ENCODE data around the gene DOCK9. TPM values are rescaled to one million over a fixed set of nuclear protein-coding genes. Genes with fewer than 3 reads are reported as not detected.
A peak's percentile ranks its signal among the peaks of the same experiment; 100 is the strongest.
"Not testable (repeated sequence)": the region's sequence is repeated elsewhere in the genome, so short reads cannot be mapped to it uniquely, and the experiment has no call there.

DOCK9 gene
- total RNA-seq, 1 experiment from 2014 or later: 6.7 TPM

DNA sequence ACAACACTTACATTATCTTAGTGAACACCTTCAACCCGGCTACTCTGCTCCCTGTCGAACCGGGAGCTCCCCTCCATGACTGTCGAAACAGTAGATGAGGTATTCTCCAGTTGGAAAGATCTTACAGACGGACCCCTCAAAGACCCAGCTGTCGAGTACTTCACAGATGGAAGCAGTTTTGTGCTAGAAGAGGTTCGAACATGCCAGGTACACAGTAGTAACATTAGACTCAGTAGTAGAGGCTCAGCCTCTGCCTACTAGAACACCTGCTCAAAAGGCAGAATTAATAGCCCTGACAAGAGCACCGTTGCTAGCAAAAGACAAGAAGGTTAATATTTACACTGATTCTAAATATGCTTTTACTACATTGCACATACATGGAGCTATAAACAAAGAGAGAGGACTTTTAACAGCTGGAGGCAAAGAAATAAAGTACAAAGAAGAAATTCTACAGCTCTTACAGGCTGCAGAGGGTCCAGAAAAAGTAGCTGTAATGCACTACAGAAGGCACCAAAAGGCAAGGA lies 211.8 kb downstream of the DOCK9 start:
- Histone ChIP-seq H3K79me2 (ENCODE audit: low read length) (no peaks in the 10 kb centered on the region), H3K27ac (ENCODE audit: low read length) (no peak overlapping the region), H3K9ac (ENCODE audit: low read length) (no peak overlapping the region), H3K4me1 (ENCODE audit: low read length) (no peaks in the 10 kb centered on the region), H3K4me2 (ENCODE audit: low read depth, low read length, poor library complexity, severe bottlenecking) (no peak overlapping the region), H3K36me3 (ENCODE audit: insufficient read depth, low read length) (no peaks in the 10 kb centered on the region), H3K9me2 (replicated peaks; ENCODE audit: insufficient read depth, low read length) (no peaks in the 10 kb centered on the region), H3K9me3 (ENCODE audit: low read length) (no peaks in the 10 kb centered on the region), H3K27me3 (ENCODE audit: low read length) (no peaks in the 10 kb centered on the region), H2AFZ (ENCODE audit: low read length) (no peak overlapping the region), H3K4me3 (ENCODE audit: low read length) (no peak overlapping the region), H4K20me1 (ENCODE audit: insufficient read depth, low read depth, low read length) (no peaks in the 10 kb centered on the region)
- no peak for DNase-seq

- Histone ChIP-seq H3K27ac (ENCODE audit: low read length) (no peak overlapping the region), H3K36me3 (ENCODE audit: insufficient read depth, low read length) (no peaks in the 10 kb centered on the region), H3K4me3 (ENCODE audit: low read length) (no peak overlapping the region), H3K79me2 (ENCODE audit: low read length) (no peaks in the 10 kb centered on the region), H3K27me3 (ENCODE audit: low read length) (no peaks in the 10 kb centered on the region), H3K4me1 (ENCODE audit: low read length) (no peaks in the 10 kb centered on the region), H3K9me3 (ENCODE audit: low read length) (no peaks in the 10 kb centered on the region), H4K20me1 (ENCODE audit: insufficient read depth, low read depth, low read length) (no peaks in the 10 kb centered on the region), H3K4me2 (ENCODE audit: low read depth, low read length, poor library complexity, severe bottlenecking) (peak overlapping the region; percentile 15), H2AFZ (ENCODE audit: low read length) (no peak overlapping the region), H3K9me2 (replicated peaks; ENCODE audit: insufficient read depth, low read length) (no peaks in the 10 kb centered on the region), H3K9ac (ENCODE audit: low read length) (no peak overlapping the region)
- no peak for DNase-seq
Measured at GRCh38 chr13:98761986-98762616, 215.8 kb downstream of the DOCK9 start.

DNA sequence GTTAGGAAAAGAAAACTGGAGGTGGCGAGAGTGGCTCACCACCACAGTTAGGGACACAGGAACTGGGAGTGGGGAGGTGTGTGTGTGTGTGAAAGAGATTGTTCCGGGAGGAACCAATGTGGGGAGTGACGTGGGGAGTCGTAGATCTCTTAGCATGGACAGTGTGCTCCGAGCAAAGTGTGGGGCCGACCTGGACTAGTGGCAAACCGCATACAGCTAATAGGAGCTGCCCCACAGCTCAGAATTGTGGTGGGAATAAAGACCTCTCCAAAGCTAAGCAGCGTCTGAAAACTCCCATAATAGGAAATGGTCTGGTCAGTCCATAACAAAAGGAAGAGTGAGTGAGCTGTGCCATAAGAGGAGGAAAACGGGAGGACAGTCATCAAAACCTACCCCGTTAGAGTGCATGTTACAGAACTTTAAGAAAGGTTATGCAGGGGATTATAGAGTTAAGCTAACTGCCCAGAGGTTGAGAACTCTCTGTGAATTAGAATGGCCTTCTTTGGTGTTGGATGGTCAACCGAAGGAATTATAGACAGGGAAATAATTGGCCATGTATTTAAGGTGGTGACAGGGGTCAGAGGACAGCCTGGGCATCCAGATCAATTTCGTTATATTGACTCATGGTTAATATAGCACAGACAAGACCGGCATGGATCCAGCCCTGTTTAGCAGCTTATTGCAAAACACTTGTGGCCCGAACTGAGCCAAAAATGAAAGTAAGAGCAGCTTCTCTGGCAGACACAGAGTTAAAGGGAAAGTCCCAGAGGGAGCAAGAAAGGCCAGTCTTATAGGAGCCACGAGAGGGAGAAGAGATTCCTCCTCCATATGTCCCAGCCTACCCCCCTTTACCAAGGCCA lies 216.5 kb downstream of the DOCK9 start:
- no peak overlapping the region for H2AFZ ChIP-seq (ENCODE audit: low read length)
- H3K27me3 ChIP-seq (ENCODE audit: low read length): no peaks in the 10 kb centered on the region
- H3K4me1 ChIP-seq (ENCODE audit: low read length): no peaks in the 10 kb centered on the region
- no peak overlapping the region for H3K4me3 ChIP-seq (ENCODE audit: low read length)
- no peaks in the 10 kb centered on the region for H3K36me3 ChIP-seq (ENCODE audit: insufficient read depth, low read length)
- H4K20me1 ChIP-seq (ENCODE audit: insufficient read depth, low read depth, low read length): no peaks in the 10 kb centered on the region
- DNase-seq: no peak
- H3K4me2 ChIP-seq (ENCODE audit: low read depth, low read length, poor library complexity, severe bottlenecking): peak overlapping the region; percentile 15
- no peak overlapping the region for H3K9ac ChIP-seq (ENCODE audit: low read length)
- H3K9me2 ChIP-seq (replicated peaks; ENCODE audit: insufficient read depth, low read length): no peaks in the 10 kb centered on the region
- H3K27ac ChIP-seq (ENCODE audit: low read length): no peak overlapping the region
- H3K9me3 ChIP-seq (ENCODE audit: low read length): no peaks in the 10 kb centered on the region
- no peaks in the 10 kb centered on the region for H3K79me2 ChIP-seq (ENCODE audit: low read length)

GRCh38 chr13:98755729-98756128 lies 222.1 kb downstream of the DOCK9 start:
- Histone ChIP-seq H3K9me2 (replicated peaks; ENCODE audit: insufficient read depth, low read length) (no peaks in the 10 kb centered on the region), H3K36me3 (ENCODE audit: insufficient read depth, low read length) (no peaks in the 10 kb centered on the region), H4K20me1 (ENCODE audit: insufficient read depth, low read depth, low read length) (no peaks in the 10 kb centered on the region), H3K79me2 (ENCODE audit: low read length) (no peaks in the 10 kb centered on the region), H3K4me2 (ENCODE audit: low read depth, low read length, poor library complexity, severe bottlenecking) (no peak overlapping the region), H2AFZ (ENCODE audit: low read length) (no peak overlapping the region), H3K9me3 (ENCODE audit: low read length) (no peaks in the 10 kb centered on the region), H3K4me1 (ENCODE audit: low read length) (no peaks in the 10 kb centered on the region), H3K9ac (ENCODE audit: low read length) (no peak overlapping the region), H3K27me3 (ENCODE audit: low read length) (no peaks in the 10 kb centered on the region), H3K27ac (ENCODE audit: low read length) (no peak overlapping the region), H3K4me3 (ENCODE audit: low read length) (no peak overlapping the region)
- DNase-seq: no peak

DNA sequence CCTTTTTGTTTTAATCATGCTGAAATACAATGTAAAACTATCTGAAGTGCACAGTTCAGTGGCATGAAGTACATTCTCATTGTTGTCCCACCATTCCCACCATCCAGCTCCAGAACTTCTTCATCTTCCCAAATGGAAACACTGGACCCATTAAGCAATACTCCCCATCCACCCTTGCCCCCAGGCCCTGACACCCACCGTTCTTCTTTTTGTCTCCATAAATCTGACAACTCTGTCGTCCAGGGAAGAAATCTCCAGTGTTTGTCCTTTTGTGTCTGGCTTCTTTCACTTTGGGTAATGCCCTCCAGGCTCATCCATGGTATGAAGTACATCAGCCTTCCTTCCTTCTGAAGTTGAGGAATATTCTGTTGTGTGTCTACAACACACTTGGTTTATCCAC lies 222.7 kb downstream of the DOCK9 start:
- no peak for DNase-seq
- no peak overlapping the region for H3K9ac ChIP-seq (ENCODE audit: low read length)
- H3K4me1 ChIP-seq (ENCODE audit: low read length): no peaks in the 10 kb centered on the region
- no peak overlapping the region for H2AFZ ChIP-seq (ENCODE audit: low read length)
- no peaks in the 10 kb centered on the region for H3K27me3 ChIP-seq (ENCODE audit: low read length)
- no peaks in the 10 kb centered on the region for H3K9me3 ChIP-seq (ENCODE audit: low read length)
- H3K36me3 ChIP-seq (ENCODE audit: insufficient read depth, low read length): no peaks in the 10 kb centered on the region
- H3K9me2 ChIP-seq (replicated peaks; ENCODE audit: insufficient read depth, low read length): no peaks in the 10 kb centered on the region
- H4K20me1 ChIP-seq (ENCODE audit: insufficient read depth, low read depth, low read length): no peaks in the 10 kb centered on the region
- H3K4me3 ChIP-seq (ENCODE audit: low read length): no peak overlapping the region
- no peaks in the 10 kb centered on the region for H3K79me2 ChIP-seq (ENCODE audit: low read length)
- H3K27ac ChIP-seq (ENCODE audit: low read length): no peak overlapping the region
- no peak overlapping the region for H3K4me2 ChIP-seq (ENCODE audit: low read depth, low read length, poor library complexity, severe bottlenecking)

GRCh38 chr13:98754468-98754867 lies 223.4 kb downstream of the DOCK9 start:
- not testable (repeated sequence) for H4K20me1 ChIP-seq (ENCODE audit: insufficient read depth, low read depth, low read length); H3K79me2 ChIP-seq (ENCODE audit: low read length); H3K4me3 ChIP-seq (ENCODE audit: low read length); H3K36me3 ChIP-seq (ENCODE audit: insufficient read depth, low read length); H3K4me1 ChIP-seq (ENCODE audit: low read length); H3K27me3 ChIP-seq (ENCODE audit: low read length); DNase-seq; H3K9ac ChIP-seq (ENCODE audit: low read length); H3K9me2 ChIP-seq (replicated peaks; ENCODE audit: insufficient read depth, low read length); H3K9me3 ChIP-seq (ENCODE audit: low read length); H2AFZ ChIP-seq (ENCODE audit: low read length); H3K27ac ChIP-seq (ENCODE audit: low read length); H3K4me2 ChIP-seq (ENCODE audit: low read depth, low read length, poor library complexity, severe bottlenecking)

GRCh38 chr13:98752467-98753290 lies 225.2 kb downstream of the DOCK9 start, which contains the start of gene SLC15A1:
Gene SLC15A1, minus strand, starts transcription at chr13:98752672. Its CDS starts 74 bp downstream, at chr13:98752598.
- Histone ChIP-seq H3K4me3 (ENCODE audit: low read length) (no peak within 1 kb of the TSS), H3K79me2 (ENCODE audit: low read length) (no peaks in the 10 kb centered on the region), H3K27ac (ENCODE audit: low read length) (no peak within 1 kb of the TSS), H3K9ac (ENCODE audit: low read length) (no peak within 1 kb of the TSS), H4K20me1 (ENCODE audit: insufficient read depth, low read depth, low read length) (no peaks in the 10 kb centered on the region), H2AFZ (ENCODE audit: low read length) (no peak within 1 kb of the TSS), H3K9me2 (replicated peaks; ENCODE audit: insufficient read depth, low read length) (no peaks in the 10 kb centered on the region), H3K4me2 (ENCODE audit: low read depth, low read length, poor library complexity, severe bottlenecking) (no peak within 1 kb of the TSS), H3K27me3 (ENCODE audit: low read length) (no peaks in the 10 kb centered on the region), H3K36me3 (ENCODE audit: insufficient read depth, low read length) (no peaks in the 10 kb centered on the region), H3K4me1 (ENCODE audit: low read length) (no peaks in the 10 kb centered on the region), H3K9me3 (ENCODE audit: low read length) (no peaks in the 10 kb centered on the region)
- no peak for DNase-seq

Data from Karpas-422 (cell line).